HCT116 (cell line): Measurements from ENCODE around the gene GABBR2. TPM values are rescaled to one million over a fixed set of nuclear protein-coding genes. Genes with fewer than 3 reads are reported as not detected.

Experiments
- ATAC-seq: fragments of 200-7000 bp; cut with Tn5 transposase; 2 replicates; pipeline ENCODE4 v1.9.1; 2020; ENCODE audit warnings: mild to moderate bottlenecking, moderate library complexity
- BruUV-seq: library from RNA; stranded (reverse); fragments of 400-500 nt; replicated peaks from 2 replicates; lab custom pipeline; 2021; lab: Mats Ljungman, UMichigan
- CTCF ChIA-PET: fragments of 300-600 bp; sonication (Branson Sonifier 250); formaldehyde crosslinking; loops from one replicate; lab custom pipeline; 2021; ENCODE audit warnings: antibody characterized with exemption; lab: Charles Lee
- POLR2A ChIA-PET: fragments of 300-600, 350-600 bp; sonication (Branson Sonifier 250); formaldehyde crosslinking; loops from one replicate; lab custom pipeline; 2021; ENCODE audit warnings: antibody characterized with exemption; lab: Charles Lee
- RAD21 ChIA-PET, 2 experiments: fragments of 300-600 bp; sonication (Branson Sonifier 250); formaldehyde crosslinking; loops; one replicate each; lab custom pipeline; 2023; ENCODE audit warnings: low total read pairs in 2 of 2; ENCODE audit not compliant: uncharacterized antibody in 2 of 2, unreplicated experiment in 2 of 2, low non-redundant PET in 1 of 2; lab: Charles Lee
- DNase-seq: peaks from one replicate; pipeline ENCODE4 v3.0.0-alpha.2; 2010; ENCODE audit warnings: low read depth, low spot score
- H2AFZ ChIP-seq: fragments of 200-600 bp; shearing (Covaris generic), sonication (generic); 2 replicates; pipeline ENCODE4 v1.6.1; 2017; ENCODE audit warnings: low read depth, mixed run types, mixed read lengths, antibody characterized with exemption, low read length; ENCODE audit not compliant: poor library complexity, severe bottlenecking
- H3K27ac ChIP-seq: 2 replicates; pipeline ENCODE4 v1.5.1; 2012; ENCODE audit warnings: low read depth, low read length
- H3K27me3 ChIP-seq: fragments of 200-600 bp; sonication (generic); 2 replicates; pipeline ENCODE4 v1.6.1; 2016; ENCODE audit warnings: mixed run types, low read length, mixed read lengths; ENCODE audit not compliant: insufficient read depth
- H3K36me3 ChIP-seq, 2 experiments: fragments of 200-500 bp in 1 of 2; fragments of 200-600 bp in 1 of 2; sonication (Bioruptor generic) in 1 of 2; sonication (generic) in 1 of 2; 2 replicates each; pipeline versions ENCODE4 v1.5.1 to v1.6.1; 2014 to 2016; ENCODE audit warnings: low read length in 2 of 2, inconsistent platforms in 1 of 2, mixed read lengths in 1 of 2, mixed run types in 1 of 2; ENCODE audit not compliant: insufficient read depth in 2 of 2, control insufficient read depth in 1 of 2
- H3K4me1 ChIP-seq, 2 experiments: fragments of 200-600 bp in 1 of 2; sonication (generic) in 1 of 2; 2 replicates each; pipeline versions ENCODE4 v1.5.1 to v1.6.1; 2012 to 2017; ENCODE audit warnings: low read length in 2 of 2, inconsistent platforms in 1 of 2, mild to moderate bottlenecking in 1 of 2, mixed read lengths in 1 of 2, mixed run types in 1 of 2, moderate library complexity in 1 of 2; ENCODE audit not compliant: insufficient read depth in 2 of 2, control insufficient read depth in 1 of 2
- H3K4me2 ChIP-seq: fragments of 200-600 bp; sonication (generic); 2 replicates; pipeline ENCODE4 v1.6.1; 2017; ENCODE audit warnings: mixed run types, low read length, mixed read lengths
- H3K4me3 ChIP-seq, 2 experiments: fragments of 200-600 bp in 1 of 2; sonication (generic) in 1 of 2; replicated peaks in 1 of 2; 2 replicates each; pipeline ENCODE4 v1.5.1; 2011 to 2016; ENCODE audit warnings: low read length in 2 of 2, control low read depth in 1 of 2, low read depth in 1 of 2, mild to moderate bottlenecking in 1 of 2, mixed read lengths in 1 of 2, mixed run types in 1 of 2
- H3K79me2 ChIP-seq: fragments of 200-600 bp; sonication (generic); 2 replicates; pipeline ENCODE4 v1.6.1; 2017; ENCODE audit warnings: mild to moderate bottlenecking, mixed run types, low read length, moderate library complexity, mixed read lengths; ENCODE audit not compliant: insufficient read depth
- H3K9ac ChIP-seq: fragments of 200-600 bp; sonication (generic); 2 replicates; pipeline ENCODE4 v1.6.1; 2016; ENCODE audit warnings: low read length, mixed read lengths
- H3K9me2 ChIP-seq: fragments of 200-600 bp; sonication (generic), shearing (Covaris generic); 2 replicates; pipeline ENCODE4 v1.6.1; 2017; ENCODE audit warnings: mixed run types, mild to moderate bottlenecking, moderate library complexity; ENCODE audit not compliant: insufficient read depth
- H3K9me3 ChIP-seq, 2 experiments: fragments of 200-500 bp in 1 of 2; fragments of 200-600 bp in 1 of 2; sonication (Bioruptor generic) in 1 of 2; sonication (generic) in 1 of 2; 2 replicates each; pipeline ENCODE4 v1.6.1; 2014 to 2017; ENCODE audit warnings: low read length in 2 of 2, mixed read lengths in 2 of 2, inconsistent platforms in 1 of 2, low read depth in 1 of 2, mild to moderate bottlenecking in 1 of 2, mixed run types in 1 of 2, moderate library complexity in 1 of 2; ENCODE audit not compliant: control insufficient read depth in 1 of 2, insufficient read depth in 1 of 2
- H4K20me1 ChIP-seq: fragments of 200-600 bp; sonication (generic), shearing (Covaris generic); 2 replicates; pipeline ENCODE4 v1.6.1; 2017; ENCODE audit warnings: mixed run types, mild to moderate bottlenecking, moderate library complexity; ENCODE audit not compliant: insufficient read depth
- ATF3 ChIP-seq: IDR thresholded peaks from 2 replicates; pipeline ENCODE4 v1.6.1; 2012
- CBX3 ChIP-seq: IDR thresholded peaks from 2 replicates; pipeline ENCODE4 v1.6.1; 2012; ENCODE audit warnings: low read depth
- CEBPB ChIP-seq: IDR thresholded peaks from 2 replicates; pipeline ENCODE4 v1.6.1; 2012; ENCODE audit warnings: low read depth
- EGR1 ChIP-seq: IDR thresholded peaks from 2 replicates; pipeline ENCODE4 v1.6.1; 2012; ENCODE audit warnings: low read depth
- ELF1 ChIP-seq: IDR thresholded peaks from 2 replicates; pipeline ENCODE4 v1.6.1; 2012; ENCODE audit warnings: low read depth, borderline replicate concordance
- EZH2 ChIP-seq: fragments of 200-600 bp; sonication (generic); IDR thresholded peaks from 2 replicates; pipeline ENCODE4 v1.6.1; 2017; ENCODE audit warnings: antibody characterized with exemption, mixed run types
- EZH2phosphoT487 ChIP-seq: fragments of 200-600 bp; IDR thresholded peaks from 2 replicates; pipeline ENCODE4 v1.6.1; 2018; ENCODE audit warnings: antibody characterized with exemption, borderline replicate concordance
- FOSL1 ChIP-seq: IDR thresholded peaks from 2 replicates; pipeline ENCODE4 v1.6.1; 2012; ENCODE audit warnings: low read depth
- JUND ChIP-seq: IDR thresholded peaks from 2 replicates; pipeline ENCODE4 v1.6.1; 2012
- MAX ChIP-seq: IDR thresholded peaks from 2 replicates; pipeline ENCODE4 v1.6.1; 2012
- REST ChIP-seq: IDR thresholded peaks from 2 replicates; pipeline ENCODE4 v1.6.1; 2012; ENCODE audit warnings: low read depth
- SIN3A ChIP-seq: IDR thresholded peaks from 2 replicates; pipeline ENCODE4 v1.6.1; 2012; ENCODE audit warnings: low read depth
- SRF ChIP-seq: IDR thresholded peaks from 2 replicates; pipeline ENCODE4 v1.6.1; 2012; ENCODE audit warnings: low read depth
- TCF7L2 ChIP-seq: IDR thresholded peaks from 2 replicates; pipeline ENCODE4 v1.7.0; 2011; ENCODE audit warnings: borderline replicate concordance, inconsistent platforms; ENCODE audit not compliant: insufficient read depth, insufficient read length; ENCODE audit errors: extremely low read depth
- YY1 ChIP-seq: IDR thresholded peaks from 2 replicates; pipeline ENCODE4 v1.6.1; 2011; ENCODE audit warnings: low read length, low read depth, moderate library complexity, mild to moderate bottlenecking; ENCODE audit not compliant: insufficient replicate concordance; ENCODE audit errors: extremely low read depth
- ZNF274 ChIP-seq: fragments of 200-500 bp; sonication (Bioruptor generic); IDR thresholded peaks from 2 replicates; pipeline ENCODE4 v1.6.1; 2014; ENCODE audit warnings: mild to moderate bottlenecking, low read depth, low read length, inconsistent platforms
- intact Hi-C: fragments of 100-400 bp; cut with micrococcal nuclease; formaldehyde crosslinking; loops from 2 replicates; pipeline ENCODE4 v1.10.0; 2022
- total RNA-seq: library from RNA; stranded (reverse); gene quantifications from one replicate; pipeline ENCODE4 v1.2.1, GENCODE V29; 2021; ENCODE audit not compliant: unreplicated experiment

The GABBR2 gene
- total RNA-seq, 1 experiment from 2014 or later = 0.15 TPM

GRCh38 chr9:98555651-98556465, 152.9 kb downstream of the GABBR2 start:
- Histone ChIP-seq H3K27ac (no peak overlapping the region), H3K36me3 (no peaks in the 10 kb centered on the region), H4K20me1 (no peaks in the 10 kb centered on the region), H2AFZ (no peak overlapping the region), H3K4me2 (no peak overlapping the region), H3K4me1 (no peaks in the 10 kb centered on the region), H3K9ac (no peak overlapping the region), H3K79me2 (no peaks in the 10 kb centered on the region), H3K27me3 (no peaks in the 10 kb centered on the region), H3K4me3 (no peak overlapping the region), H3K9me3 (no peaks in the 10 kb centered on the region), H3K9me2 (no peaks in the 10 kb centered on the region)
- no peak for DNase-seq
- no peak for ATAC-seq
- intact Hi-C loops = no loop called here
- ChIA-PET CTCF (no interaction called here), POLR2A (no interaction called here), RAD21 (no interaction called here)
- TF ChIP-seq ATF3 = no peak
- TF ChIP-seq ZNF274 = no peak
- no peak for TF ChIP-seq ELF1
- no peak for TF ChIP-seq EZH2
- no peak for TF ChIP-seq TCF7L2
- TF ChIP-seq CBX3 = no peak
- TF ChIP-seq EGR1 = no peak
- TF ChIP-seq SRF = no peak
- TF ChIP-seq SIN3A = no peak
- no peak for TF ChIP-seq JUND
- TF ChIP-seq EZH2phosphoT487 = no peak
- TF ChIP-seq MAX = no peak
- no peak for TF ChIP-seq CEBPB
- no peak for TF ChIP-seq REST
- TF ChIP-seq FOSL1 = no peak
- no peak for TF ChIP-seq YY1
- no TSS peak for BruUV-seq
